LNCAP (cell line): ENCODE data around the gene TNS3.

Experiments
- TF ChIP-seq, protein P1 (sequence below): fragments of 450-650 bp; IDR thresholded peaks from 2 replicates; pipeline ENCODE4 v1.5.1; 2017; ENCODE audit warnings: mild to moderate bottlenecking

TNS3 gene

DNA sequence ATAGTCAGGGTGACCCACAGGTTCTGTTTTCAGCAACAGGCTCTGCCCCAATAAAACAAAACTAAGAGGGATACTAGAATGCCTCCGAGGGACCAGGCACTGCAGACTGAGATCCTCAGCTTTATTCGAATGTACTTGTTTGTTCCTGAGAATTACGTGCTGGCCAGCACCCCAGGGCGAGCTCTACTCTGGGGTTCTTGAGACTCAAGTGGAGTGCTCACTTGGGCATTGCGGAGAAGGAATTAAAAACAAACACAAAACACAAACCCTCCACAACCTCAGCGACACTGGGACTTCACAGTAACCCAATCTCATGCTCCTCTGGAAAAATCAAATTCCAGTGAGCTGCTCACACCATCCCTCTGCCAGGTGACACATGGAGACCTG is 250.7 kb downstream of the TNS3 start:
- TF ChIP-seq, protein P1, sequence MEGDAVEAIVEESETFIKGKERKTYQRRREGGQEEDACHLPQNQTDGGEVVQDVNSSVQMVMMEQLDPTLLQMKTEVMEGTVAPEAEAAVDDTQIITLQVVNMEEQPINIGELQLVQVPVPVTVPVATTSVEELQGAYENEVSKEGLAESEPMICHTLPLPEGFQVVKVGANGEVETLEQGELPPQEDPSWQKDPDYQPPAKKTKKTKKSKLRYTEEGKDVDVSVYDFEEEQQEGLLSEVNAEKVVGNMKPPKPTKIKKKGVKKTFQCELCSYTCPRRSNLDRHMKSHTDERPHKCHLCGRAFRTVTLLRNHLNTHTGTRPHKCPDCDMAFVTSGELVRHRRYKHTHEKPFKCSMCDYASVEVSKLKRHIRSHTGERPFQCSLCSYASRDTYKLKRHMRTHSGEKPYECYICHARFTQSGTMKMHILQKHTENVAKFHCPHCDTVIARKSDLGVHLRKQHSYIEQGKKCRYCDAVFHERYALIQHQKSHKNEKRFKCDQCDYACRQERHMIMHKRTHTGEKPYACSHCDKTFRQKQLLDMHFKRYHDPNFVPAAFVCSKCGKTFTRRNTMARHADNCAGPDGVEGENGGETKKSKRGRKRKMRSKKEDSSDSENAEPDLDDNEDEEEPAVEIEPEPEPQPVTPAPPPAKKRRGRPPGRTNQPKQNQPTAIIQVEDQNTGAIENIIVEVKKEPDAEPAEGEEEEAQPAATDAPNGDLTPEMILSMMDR, result no peak

DNA sequence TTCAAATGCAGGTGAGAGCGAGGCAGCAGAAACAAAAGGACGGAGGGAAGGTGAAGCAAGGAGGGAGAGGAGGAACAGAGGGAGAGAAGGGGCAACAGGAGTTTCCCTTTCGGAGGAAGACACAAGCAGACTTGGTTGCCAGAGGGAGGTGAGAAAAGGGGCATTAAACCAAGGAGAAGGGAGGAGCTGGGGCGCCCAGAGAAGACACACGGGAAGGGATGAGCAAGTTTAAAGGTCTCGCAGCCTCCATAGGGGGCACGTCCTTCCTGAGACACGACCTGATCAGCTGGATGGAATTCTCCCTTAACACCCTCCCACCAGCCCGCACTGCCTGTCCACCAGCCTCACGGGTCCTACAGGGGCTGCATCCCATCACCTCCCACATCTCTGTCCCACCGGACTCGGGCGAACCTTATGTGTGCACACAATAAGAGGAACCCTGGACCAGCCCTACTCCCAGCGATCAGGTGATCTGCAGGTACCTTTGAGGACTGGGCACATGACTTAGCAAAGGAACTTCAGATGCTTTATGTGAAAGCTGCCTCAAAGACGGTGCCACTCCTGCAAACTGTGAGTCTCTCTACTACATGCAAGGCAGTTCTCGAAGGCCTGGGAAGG is 251.2 kb downstream of the TNS3 start:
- TF ChIP-seq, protein P1, result no peak

DNA sequence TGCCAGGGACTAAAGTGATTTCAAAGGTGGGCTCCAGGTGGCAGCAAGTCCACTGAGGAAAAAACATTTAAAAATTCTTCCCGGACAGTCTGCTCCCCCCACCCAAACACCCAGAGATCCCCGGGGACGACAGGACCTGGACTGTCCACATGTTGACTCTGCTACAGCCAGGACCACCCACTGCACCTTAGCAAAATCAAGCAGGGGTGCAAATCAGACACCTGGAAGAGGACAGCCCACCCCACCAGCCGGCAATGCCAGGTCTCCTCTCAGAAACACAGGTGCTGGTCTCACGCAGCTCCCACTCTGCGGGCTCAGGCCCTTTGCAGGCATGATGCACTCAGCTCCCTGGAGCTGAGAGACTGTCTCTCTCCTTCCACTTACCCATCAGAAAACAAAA is 251.9 kb downstream of the TNS3 start:
- TF ChIP-seq, protein P1, result no peak

DNA sequence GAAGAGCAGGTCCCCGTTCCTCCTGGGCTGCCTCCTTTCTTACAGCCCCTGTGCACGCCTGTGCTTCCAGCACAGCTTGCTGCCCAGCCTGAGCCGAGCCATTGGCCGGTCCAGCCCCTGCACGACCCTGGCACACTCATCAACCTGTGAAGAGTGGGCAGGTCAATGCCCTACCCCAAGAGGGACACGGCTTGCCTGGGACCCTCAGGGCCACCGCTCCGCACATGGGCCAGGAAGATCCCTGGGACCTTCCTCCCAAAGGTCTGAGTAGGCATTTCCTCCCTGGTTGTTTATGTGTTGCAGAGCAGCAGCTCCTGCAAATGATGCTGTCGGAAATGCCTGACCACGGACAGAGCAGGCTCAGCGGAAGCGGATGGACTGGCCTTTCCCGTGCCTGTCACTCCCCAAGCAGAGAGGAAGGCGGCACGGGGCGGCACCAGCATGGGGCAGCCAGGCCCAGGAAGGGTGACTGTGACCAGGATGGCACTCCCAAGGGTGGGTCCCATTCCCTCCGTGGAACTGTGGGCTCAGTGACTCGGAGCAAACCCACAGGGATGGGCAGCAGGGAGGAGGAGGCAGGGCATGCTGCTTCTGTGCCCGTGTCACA is 252.5 kb downstream of the TNS3 start:
- TF ChIP-seq, protein P1, result no peak

DNA sequence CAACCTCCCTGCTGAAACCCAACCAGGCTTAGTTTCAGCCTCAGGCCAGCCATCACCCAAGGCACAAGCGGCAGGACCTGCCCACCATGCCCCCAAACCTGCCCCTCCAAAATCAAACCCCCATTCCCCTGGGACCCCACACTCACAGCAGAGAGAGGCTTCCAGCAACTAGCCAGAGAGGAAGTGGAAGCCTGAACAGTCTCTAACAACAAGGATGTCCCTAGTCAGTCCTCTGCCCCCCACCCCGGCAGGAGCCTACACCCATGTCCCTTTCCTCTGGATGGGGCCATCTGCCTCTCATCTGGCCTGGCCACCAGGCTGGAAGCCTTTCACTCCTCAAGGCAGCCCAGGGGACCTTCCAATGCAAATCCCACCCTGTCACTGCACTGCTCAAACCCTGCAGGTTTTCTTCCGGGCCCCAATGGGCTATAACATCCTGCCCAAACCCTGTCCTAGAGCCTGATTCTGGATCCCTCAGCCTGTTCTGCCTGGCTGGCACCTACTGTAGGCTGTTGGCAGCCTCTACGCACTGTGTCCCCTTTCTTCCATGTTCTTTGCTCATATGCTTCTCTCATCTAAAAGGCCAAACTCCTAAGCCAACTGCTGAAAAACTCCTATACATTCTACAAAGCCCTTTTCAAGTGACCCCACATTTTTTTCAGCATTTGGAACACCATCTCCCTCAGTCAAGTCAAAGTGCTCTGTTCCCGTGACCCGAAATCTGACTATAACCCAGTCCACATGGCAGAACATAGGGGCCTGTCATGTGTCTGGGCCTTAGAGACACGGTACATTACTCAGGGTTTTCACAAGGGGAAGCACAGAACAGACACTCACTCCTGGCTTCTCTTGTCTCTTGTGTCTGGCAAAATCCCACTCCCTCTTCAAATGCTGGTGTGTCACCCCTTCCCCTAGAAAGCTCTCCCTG is 253.3 kb downstream of the TNS3 start:
- TF ChIP-seq, protein P1, result no peak

DNA sequence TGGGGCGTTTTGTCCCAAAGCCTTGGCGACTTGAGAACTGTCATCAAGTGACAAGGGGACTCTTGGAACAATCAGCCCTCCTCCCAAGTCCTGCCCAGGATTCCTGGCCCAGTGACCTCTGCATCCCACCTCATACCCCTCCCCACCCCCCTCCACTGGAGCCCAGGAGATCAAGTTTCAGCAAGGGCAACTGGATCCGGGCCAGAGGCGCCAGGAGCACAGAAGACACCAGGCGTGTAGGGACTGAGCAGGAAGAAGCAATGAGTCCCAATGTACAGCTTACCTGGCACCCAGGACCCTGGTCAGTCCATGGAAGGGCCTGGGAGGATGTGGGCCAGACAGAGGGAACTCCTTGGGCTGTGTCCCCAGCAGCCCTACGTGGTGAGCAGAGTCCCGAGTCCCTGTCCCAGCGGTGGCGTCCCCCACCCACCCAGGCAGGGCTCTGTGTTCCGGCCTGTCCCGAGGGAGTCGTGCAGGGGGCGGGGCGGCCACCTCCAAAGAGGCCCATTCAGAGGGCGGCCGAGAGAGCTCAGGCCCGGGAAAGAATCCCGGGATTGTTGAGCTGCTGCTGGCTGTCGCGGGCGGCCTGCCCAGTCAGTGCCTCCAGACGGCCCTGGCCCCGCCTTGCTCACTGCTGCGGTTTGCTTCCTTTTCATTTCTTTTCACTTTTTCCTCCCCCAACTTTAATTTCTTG is 254.1 kb downstream of the TNS3 start:
- TF ChIP-seq, protein P1, result no peak

DNA sequence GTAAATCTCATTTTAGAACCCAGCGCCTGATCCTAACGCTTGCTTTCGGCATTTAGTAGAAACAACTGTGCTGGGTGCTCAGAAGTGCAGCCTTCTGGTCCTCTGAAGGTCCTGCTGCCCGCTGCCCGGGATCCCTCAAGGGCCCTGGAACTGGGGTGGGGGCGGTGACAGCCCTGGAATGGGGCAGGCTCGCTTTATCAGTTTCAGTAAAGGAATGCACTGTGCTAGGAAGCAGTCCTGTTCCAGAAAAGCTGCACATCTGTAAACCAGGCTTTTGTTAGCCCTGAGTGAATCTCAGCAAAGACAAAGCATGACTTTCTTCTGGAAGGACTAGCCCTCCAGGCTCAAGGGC is 254.6 kb downstream of the TNS3 start:
- TF ChIP-seq, protein P1, result no peak
